GM18517 (cell line): ENCODE data around the gene CSTPP1.
"Not testable (repeated sequence)": the region's sequence is repeated elsewhere in the genome, so short reads cannot be mapped to it uniquely, and the experiment has no call there.

Source experiments
- ATAC-seq: cut with Tn5 transposase; IDR thresholded peaks from one replicate; pipeline ENCODE4 v1.9.1; 2021; ENCODE audit warnings: mild to moderate bottlenecking, moderate library complexity; ENCODE audit not compliant: unreplicated experiment

CSTPP1 gene

GRCh38 chr11:47189100-47189834 is 252.7 kb downstream of the CSTPP1 start:
- ATAC-seq, result no peak

- not testable (repeated sequence) for ATAC-seq
Measured at GRCh38 chr11:47191137-47191536, 254.6 kb downstream of the CSTPP1 start.

- no peak for ATAC-seq
Measured at GRCh38 chr11:47192111-47192510, 255.6 kb downstream of the CSTPP1 start.

- ATAC-seq, result not testable (repeated sequence)
Measured at GRCh38 chr11:47198161-47198560, 261.6 kb downstream of the CSTPP1 start.

GRCh38 chr11:47201015-47201414 is 264.5 kb downstream of the CSTPP1 start:
- ATAC-seq, result no peak

GRCh38 chr11:47202576-47202975 is 266.0 kb downstream of the CSTPP1 start:
- no peak for ATAC-seq

- no peak for ATAC-seq
Measured at GRCh38 chr11:47204637-47204989, 268.1 kb downstream of the CSTPP1 start.

GRCh38 chr11:47206577-47206976 is 270.0 kb downstream of the CSTPP1 start:
- not testable (repeated sequence) for ATAC-seq

- no peak for ATAC-seq
Measured at GRCh38 chr11:47207459-47207858, 270.9 kb downstream of the CSTPP1 start.

GRCh38 chr11:47208008-47208552 is 271.5 kb downstream of the CSTPP1 start:
- not testable (repeated sequence) for ATAC-seq

GRCh38 chr11:47208628-47209027 is 272.1 kb downstream of the CSTPP1 start:
- ATAC-seq, result no peak
